Limb (tissue), 2 donors: ENCODE measurements around the gene CYLD.

ENCODE experiments used
- DNase-seq, 2 donors: peaks; one replicate each; pipeline ENCODE4 v3.0.0-alpha.2; 2016; ENCODE audit errors: extremely low spot score in 2 of 2

Gene CYLD

DNA sequence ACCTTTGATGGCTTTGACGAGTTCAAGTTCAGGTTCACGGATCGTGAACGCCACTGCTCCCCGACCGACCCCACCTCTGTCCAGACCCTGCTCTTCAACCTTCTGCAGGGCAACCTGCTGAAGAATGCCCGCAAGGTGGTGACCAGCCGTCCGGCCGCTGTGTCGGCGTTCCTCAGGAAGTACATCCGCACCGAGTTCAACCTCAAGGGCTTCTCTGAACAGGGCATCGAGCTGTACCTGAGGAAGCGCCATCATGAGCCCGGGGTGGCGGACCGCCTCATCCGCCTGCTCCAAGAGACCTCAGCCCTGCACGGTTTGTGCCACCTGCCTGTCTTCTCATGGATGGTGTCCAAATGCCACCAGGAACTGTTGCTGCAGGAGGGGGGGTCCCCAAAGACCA lies 30.8 kb upstream of the CYLD start:
- DNase-seq = no peak

GRCh38 chr16:50711862-50712559 lies 29.9 kb upstream of the CYLD start:
- DNase-seq = peak; percentile 42 to 62

- no peak for DNase-seq
Measured at GRCh38 chr16:50712560-50712898, 29.4 kb upstream of the CYLD start.

GRCh38 chr16:50712956-50713355 lies 28.9 kb upstream of the CYLD start:
- no peak for DNase-seq

- no peak for DNase-seq
Measured at GRCh38 chr16:50717091-50717490, 24.8 kb upstream of the CYLD start.

DNA sequence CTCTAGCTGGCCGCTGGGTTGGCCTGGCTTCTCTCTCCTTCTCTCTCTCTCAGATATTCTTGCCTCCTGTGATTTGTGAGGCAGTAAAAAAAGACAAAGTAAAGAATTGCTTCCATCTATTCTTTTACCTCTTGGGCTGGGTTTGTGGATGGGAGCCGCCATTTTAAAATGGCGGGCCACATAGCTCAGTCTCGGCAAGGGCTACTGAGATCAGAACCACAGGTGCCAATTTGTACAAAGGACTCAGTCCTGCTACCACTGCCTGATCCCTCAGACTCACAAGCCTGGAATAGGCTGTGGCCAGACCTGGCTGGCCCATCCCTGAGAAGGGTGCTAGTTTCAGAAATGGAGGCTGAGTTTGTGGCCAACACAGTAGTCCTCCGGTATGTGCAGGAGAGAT lies 24.4 kb upstream of the CYLD start:
- no peak for DNase-seq

GRCh38 chr16:50718061-50718760 lies 23.7 kb upstream of the CYLD start:
- no peak for DNase-seq

GRCh38 chr16:50718761-50719400 lies 23.0 kb upstream of the CYLD start:
- no peak for DNase-seq

DNA sequence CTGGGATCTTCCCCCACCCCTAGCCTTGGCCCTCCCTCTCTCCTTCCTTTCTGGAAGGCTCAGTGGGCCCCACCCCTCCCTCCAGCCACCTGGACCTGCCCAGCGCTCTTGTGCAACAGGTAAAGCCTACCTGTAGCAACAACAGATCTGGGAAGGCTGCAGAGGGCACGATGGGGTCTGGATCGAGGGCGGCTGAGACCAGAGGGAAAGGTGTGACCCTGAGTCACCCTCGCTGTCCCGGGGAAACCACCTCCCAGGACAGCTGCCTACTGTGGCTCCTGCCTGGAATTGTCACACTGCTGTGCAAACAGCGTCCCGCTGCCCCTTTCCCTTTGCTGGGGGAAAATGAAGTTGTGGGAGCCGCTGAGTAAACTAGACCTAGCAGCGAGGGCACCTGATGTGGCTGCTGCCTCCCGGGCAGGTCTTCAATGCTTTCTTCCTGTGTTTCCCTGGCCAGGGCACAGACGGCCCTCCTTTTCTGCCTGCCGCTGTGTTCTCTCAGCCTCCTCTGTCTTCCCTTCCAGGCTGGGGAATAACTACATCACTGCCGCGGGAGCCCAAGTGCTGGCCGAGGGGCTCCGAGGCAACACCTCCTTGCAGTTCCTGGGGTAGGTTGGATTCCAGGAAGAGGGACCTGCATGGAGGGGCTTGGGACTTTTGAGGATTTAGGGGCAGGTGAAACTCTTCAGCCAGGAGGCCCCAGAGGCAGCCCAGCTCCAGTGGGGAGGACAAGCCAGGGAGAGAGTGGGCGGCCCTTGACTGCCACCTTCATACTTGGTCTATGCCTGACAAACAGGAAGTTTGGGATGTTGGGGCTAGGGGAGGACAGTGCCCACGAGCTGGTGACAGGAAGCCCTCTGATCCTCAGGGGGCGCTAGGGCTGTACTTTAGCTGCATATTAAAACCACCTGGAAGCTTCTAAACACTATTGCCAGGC lies 22.2 kb upstream of the CYLD start:
- DNase-seq = no peak

DNA sequence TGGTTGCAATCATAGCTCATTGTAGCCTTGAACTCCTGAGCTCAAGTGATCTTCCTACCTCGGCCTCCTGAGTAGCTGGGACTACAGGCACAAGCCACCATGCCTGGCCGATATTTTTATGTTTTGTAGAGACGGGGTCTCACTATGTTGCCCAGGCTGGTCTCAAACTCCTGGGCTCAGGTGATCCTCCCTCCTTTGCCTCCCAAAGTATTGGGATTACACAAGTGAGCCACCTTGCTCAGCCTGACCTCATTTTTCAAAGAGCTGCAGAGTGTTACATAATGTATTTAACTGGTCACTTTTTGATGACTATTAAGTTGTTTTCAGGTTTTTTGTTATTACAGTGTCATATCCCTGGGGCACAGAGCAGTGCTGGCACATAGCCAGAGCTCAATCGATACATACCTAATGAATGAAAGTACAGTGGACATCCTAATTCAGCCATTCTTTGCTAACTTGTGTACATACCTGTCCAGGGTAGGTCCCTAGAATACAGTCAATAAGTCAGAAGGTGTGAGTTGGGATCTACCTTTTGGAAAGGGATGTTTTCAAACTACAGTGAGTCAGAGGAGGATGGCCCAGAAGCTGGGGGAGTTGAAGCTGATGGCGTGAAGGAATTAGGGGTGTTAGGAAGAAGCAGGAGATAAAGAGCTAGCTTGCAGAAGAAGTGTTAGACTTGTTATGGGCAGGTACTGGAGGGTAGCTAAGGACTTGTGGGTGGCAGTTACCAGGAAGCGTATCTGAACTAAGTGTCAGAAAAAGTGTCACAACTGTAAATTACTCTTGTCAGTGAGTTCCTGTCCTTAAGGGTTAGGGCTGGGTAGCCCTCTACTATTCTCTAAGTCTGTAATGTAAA lies 20.1 kb upstream of the CYLD start:
- no peak for DNase-seq

DNA sequence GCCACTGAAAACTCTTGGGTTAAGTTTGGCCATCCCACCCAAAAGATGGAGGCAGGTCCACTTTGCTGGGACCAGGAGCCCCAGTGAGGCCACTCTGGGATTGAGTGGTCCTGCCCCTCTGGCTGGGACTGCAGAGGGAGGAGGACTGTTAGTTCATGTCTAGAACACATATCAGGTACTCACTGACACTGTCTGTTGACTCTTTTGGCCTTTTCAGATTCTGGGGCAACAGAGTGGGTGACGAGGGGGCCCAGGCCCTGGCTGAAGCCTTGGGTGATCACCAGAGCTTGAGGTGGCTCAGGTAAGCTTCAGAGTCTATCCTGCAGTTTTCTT lies 19.5 kb upstream of the CYLD start:
- no peak for DNase-seq

- no peak for DNase-seq
Measured at GRCh38 chr16:50722960-50723359, 18.9 kb upstream of the CYLD start.

- no peak for DNase-seq
Measured at GRCh38 chr16:50724306-50724705, 17.6 kb upstream of the CYLD start.

GRCh38 chr16:50731130-50731988 lies 10.5 kb upstream of the CYLD start:
- no peak for DNase-seq

DNA sequence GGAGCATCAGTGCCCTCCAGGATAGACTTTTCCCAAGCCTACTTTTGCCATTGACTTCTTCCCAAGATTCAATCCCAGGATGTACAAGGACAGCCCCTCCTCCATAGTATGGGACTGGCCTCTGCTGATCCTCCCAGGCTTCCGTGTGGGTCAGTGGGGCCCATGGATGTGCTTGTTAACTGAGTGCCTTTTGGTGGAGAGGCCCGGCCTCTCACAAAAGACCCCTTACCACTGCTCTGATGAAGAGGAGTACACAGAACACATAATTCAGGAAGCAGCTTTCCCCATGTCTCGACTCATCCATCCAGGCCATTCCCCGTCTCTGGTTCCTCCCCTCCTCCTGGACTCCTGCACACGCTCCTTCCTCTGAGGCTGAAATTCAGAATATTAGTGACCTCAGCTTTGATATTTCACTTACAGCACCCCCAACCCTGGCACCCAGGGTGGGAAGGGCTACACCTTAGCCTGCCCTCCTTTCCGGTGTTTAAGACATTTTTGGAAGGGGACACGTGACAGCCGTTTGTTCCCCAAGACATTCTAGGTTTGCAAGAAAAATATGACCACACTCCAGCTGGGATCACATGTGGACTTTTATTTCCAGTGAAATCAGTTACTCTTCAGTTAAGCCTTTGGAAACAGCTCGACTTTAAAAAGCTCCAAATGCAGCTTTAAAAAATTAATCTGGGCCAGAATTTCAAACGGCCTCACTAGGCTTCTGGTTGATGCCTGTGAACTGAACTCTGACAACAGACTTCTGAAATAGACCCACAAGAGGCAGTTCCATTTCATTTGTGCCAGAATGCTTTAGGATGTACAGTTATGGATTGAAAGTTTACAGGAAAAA lies 9.7 kb upstream of the CYLD start:
- peak in 1 of 2 donors; percentile 26 for DNase-seq

- DNase-seq = no peak
Measured at GRCh38 chr16:50733468-50733867, 8.4 kb upstream of the CYLD start.

DNA sequence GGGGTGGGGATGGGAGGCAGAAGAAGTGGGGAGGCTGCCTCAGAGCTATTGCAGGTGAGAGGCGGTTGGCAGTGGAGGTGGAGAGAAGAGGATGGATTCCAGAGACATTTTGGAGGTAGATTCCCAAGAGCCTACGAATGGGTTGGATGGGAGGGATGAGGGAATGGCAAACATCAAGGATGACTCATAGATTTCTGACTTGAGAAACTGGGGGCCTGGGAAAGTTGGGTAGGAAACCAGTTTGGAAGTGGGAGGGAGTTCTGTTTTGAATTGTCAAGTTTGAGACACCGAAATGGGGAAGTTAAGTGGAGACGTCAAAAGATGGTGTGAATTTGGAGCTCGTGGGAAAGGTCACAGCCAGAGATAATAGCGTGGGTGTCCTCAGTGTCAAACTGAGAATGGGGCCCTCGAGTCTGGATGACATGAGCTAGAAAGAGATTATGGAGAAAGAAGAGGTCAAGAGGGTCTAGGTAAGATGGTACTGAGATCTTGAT lies 6.2 kb upstream of the CYLD start:
- no peak for DNase-seq

DNA sequence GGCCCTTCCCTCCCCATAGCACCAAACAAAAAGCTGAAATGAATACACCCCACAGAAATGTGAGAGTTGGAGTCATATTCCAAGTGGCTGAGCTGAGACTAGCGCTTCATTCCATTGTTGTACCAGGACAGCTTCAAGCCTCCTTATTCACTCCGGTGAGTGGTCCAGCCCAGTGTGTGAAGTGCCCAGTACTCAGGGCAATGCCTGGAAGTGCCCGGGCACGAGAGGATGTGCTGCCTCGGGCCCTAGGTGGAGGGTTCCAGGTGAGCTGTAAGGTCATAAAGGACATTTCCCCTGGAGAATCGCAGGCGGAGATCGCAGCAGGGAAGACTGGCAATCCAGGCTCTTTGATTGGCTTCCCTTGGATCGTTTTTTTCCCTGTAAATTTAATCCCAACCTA lies 5.4 kb upstream of the CYLD start:
- no peak for DNase-seq

DNA sequence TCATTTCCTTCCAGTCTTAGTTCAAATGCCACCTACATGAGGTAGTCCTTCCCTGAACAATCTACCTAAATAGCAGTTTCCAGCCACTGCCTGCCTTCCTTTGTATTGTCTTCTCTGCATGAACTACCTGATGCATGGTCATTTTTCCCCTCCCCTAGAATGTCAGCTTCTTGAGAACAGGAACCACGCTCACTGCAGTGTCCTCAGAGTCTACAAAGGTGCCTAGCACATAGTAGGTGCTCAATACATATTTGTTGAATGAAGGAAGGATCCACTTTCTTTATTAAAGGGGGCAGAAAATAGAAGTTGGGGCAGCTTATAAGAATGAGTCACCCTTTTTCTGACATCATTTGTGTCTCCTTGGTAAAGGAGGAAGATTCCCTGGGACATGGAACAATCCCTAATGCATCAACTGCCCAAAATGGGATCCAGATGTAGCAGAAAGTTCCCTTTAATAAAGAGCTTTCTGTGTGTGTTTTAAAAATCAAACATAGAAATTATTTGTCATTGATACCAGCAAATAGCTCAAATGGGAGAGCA lies 4.4 kb upstream of the CYLD start:
- no peak for DNase-seq
